K562 (cell line): ENCODE data around the gene PGAP2. TPM values are rescaled to one million over a fixed set of nuclear protein-coding genes. Genes with fewer than 3 reads are reported as not detected.

ENCODE experiments used
- ATF7 ChIP-seq: fragments of 450-650 bp; IDR thresholded peaks from 2 replicates; pipeline ENCODE4 v1.7.1; 2014; ENCODE audit warnings: mild to moderate bottlenecking, moderate library complexity
- CTBP1 ChIP-seq: fragments of 450-650 bp; IDR thresholded peaks from 2 replicates; pipeline ENCODE4 v1.6.1; 2016; ENCODE audit warnings: borderline replicate concordance
- EP400 ChIP-seq: fragments of 450-650 bp; IDR thresholded peaks from 2 replicates; pipeline ENCODE4 v1.6.1; 2017; ENCODE audit warnings: antibody characterized with exemption, mild to moderate bottlenecking, moderate library complexity
- HNRNPK ChIP-seq: fragments of 200-400 bp; formaldehyde crosslinking; IDR thresholded peaks from one replicate; pipeline ENCODE4 v1.6.1; 2018; ENCODE audit warnings: mild to moderate bottlenecking, low read depth, low read length; ENCODE audit not compliant: poor library complexity, severe bottlenecking
- KDM5B ChIP-seq: fragments of 200-600 bp; sonication (generic); IDR thresholded peaks from 2 replicates; pipeline ENCODE4 v1.6.1; 2012; ENCODE audit warnings: low read depth, mild to moderate bottlenecking, moderate library complexity, low read length, control low read depth, inconsistent platforms; ENCODE audit not compliant: insufficient replicate concordance
- NR0B1 ChIP-seq: fragments of 450-650 bp; IDR thresholded peaks from one replicate; pipeline ENCODE4 v1.6.1; 2018; ENCODE audit warnings: mild to moderate bottlenecking, moderate library complexity; ENCODE audit not compliant: partially characterized antibody
- ZBED1 ChIP-seq: IDR thresholded peaks from 2 replicates; pipeline ENCODE4 v1.6.1; 2014
- polyA plus RNA-seq, 8 experiments: library from polyadenylated mRNA; depleted of rRNA in 4 of 8; stranded (reverse) in 5 of 8; unstranded in 3 of 8; fragments of >200 nt; fragmentation: Nextera tagmentation in 2 of 8; fragmentation: Illumina TruSeq in 1 of 8; extraction: Ambion mirVana in 2 of 8; extraction: Trizol in 1 of 8; gene quantifications; 2 replicates each; pipeline versions ENCODE4 v1.2.1 to v1.2.3, GENCODE V29; 2011 to 2014; ENCODE audit warnings: inconsistent platforms in 1 of 8, missing spikeins in 1 of 8
- total RNA-seq, 7 experiments: library from RNA; depleted of rRNA in 6 of 7; stranded (reverse); fragments of >200 nt in 6 of 7; fragmentation: Illumina TruSeq in 2 of 7; extraction: Trizol in 2 of 7; gene quantifications; 2 replicates each; pipeline versions ENCODE4 v1.2.1 to v1.2.3, GENCODE V29; 2011 to 2021; ENCODE audit warnings: low replicate concordance in 1 of 7
- TF ChIP-seq, protein P1 (sequence below): sonication (generic); formaldehyde crosslinking; IDR thresholded peaks from 2 replicates; pipeline ENCODE4 v1.8.1; 2023; ENCODE audit warnings: missing genetic modification reagents, mild to moderate bottlenecking, borderline replicate concordance
- TF ChIP-seq, protein P2 (sequence below): fragments of 250-450 bp; sonication (Bioruptor Pico); IDR thresholded peaks from 2 replicates; pipeline ENCODE4 v1.8.0; 2021; ENCODE audit warnings: borderline replicate concordance, mild to moderate bottlenecking, moderate library complexity; ENCODE audit not compliant: poor library complexity, severe bottlenecking
- TF ChIP-seq, protein P3 (sequence below): fragments of 150-350 bp; IDR thresholded peaks from 2 replicates; pipeline ENCODE4 v1.6.1; 2014; ENCODE audit warnings: low read depth, mild to moderate bottlenecking, low read length, borderline replicate concordance
- TF ChIP-seq, protein P4 (sequence below): fragments of 450-650 bp; formaldehyde crosslinking; IDR thresholded peaks from 2 replicates; pipeline ENCODE4 v1.4.0; 2022; ENCODE audit warnings: missing genetic modification characterization

PGAP2 gene
- total and polyA plus RNA-seq, 9 of the 15 experiments (the other 6 are each of a cell fraction or from before 2014, with no cell fraction given), result 17.9 to 47.2 (median 33.7) TPM

DNA sequence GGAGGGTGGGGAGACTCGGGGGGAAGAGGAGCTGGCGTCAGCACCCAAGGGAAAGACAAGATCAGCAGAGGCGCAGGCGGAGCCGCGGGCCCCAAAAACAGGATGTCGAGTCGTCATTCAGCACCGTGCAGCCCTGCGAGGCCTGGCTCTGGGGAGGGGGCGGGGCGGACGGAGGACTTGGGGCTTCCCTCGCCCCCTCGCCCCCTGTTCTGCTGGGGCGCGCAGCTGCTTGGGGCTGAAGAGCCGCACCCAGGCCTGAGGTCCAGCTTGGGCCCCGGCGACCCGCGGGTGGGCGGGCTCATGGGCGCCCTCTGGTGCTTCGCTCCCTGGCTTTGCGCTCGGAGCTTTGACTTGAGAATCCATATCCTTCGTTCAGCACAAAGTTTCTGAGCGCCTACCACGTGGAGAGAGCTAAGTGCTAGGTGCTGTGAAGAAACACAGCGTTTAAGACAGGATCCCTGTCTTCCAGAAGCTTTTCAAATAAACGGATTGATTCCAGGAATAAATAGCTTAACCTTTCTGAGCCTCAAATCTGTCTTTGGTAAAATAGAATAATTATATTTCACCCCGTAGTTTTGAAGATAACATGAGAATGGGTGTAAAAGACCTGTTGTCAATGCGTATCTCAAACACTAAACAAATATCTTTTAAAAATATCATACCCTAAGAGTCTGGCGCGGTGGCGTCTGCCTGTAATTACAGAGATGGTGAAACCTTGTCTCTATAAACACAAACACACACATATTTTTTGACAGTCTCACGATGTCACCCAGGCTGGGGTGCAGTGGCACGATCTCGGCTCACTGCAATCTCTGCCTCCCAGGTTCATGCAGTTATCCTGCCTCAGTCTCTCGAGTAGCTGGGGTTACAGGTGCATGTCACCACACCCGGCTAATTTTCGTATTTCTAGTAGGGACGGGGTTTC is 33.3 kb downstream of the PGAP2 start (continued):
- TF ChIP-seq, protein P1, sequence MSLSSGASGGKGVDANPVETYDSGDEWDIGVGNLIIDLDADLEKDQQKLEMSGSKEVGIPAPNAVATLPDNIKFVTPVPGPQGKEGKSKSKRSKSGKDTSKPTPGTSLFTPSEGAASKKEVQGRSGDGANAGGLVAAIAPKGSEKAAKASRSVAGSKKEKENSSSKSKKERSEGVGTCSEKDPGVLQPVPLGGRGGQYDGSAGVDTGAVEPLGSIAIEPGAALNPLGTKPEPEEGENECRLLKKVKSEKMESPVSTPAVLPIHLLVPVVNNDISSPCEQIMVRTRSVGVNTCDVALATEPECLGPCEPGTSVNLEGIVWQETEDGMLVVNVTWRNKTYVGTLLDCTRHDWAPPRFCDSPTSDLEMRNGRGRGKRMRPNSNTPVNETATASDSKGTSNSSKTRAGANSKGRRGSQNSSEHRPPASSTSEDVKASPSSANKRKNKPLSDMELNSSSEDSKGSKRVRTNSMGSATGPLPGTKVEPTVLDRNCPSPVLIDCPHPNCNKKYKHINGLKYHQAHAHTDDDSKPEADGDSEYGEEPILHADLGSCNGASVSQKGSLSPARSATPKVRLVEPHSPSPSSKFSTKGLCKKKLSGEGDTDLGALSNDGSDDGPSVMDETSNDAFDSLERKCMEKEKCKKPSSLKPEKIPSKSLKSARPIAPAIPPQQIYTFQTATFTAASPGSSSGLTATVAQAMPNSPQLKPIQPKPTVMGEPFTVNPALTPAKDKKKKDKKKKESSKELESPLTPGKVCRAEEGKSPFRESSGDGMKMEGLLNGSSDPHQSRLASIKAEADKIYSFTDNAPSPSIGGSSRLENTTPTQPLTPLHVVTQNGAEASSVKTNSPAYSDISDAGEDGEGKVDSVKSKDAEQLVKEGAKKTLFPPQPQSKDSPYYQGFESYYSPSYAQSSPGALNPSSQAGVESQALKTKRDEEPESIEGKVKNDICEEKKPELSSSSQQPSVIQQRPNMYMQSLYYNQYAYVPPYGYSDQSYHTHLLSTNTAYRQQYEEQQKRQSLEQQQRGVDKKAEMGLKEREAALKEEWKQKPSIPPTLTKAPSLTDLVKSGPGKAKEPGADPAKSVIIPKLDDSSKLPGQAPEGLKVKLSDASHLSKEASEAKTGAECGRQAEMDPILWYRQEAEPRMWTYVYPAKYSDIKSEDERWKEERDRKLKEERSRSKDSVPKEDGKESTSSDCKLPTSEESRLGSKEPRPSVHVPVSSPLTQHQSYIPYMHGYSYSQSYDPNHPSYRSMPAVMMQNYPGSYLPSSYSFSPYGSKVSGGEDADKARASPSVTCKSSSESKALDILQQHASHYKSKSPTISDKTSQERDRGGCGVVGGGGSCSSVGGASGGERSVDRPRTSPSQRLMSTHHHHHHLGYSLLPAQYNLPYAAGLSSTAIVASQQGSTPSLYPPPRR (CRISPR knock-in tag), result no peak
- TF ChIP-seq ZBED1, result 0 out of 2 replicates have a peak, but pooled peaks have one; percentile 70
- peak; percentile 84 for TF ChIP-seq EP400
- TF ChIP-seq ATF7, result peak; percentile 80
- TF ChIP-seq NR0B1, result no peak
- TF ChIP-seq HNRNPK, result no peak
- TF ChIP-seq KDM5B, result no peak
- TF ChIP-seq, protein P2, sequence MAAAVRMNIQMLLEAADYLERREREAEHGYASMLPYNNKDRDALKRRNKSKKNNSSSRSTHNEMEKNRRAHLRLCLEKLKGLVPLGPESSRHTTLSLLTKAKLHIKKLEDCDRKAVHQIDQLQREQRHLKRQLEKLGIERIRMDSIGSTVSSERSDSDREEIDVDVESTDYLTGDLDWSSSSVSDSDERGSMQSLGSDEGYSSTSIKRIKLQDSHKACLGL (CRISPR knock-in tag), result no peak
- TF ChIP-seq, protein P3, sequence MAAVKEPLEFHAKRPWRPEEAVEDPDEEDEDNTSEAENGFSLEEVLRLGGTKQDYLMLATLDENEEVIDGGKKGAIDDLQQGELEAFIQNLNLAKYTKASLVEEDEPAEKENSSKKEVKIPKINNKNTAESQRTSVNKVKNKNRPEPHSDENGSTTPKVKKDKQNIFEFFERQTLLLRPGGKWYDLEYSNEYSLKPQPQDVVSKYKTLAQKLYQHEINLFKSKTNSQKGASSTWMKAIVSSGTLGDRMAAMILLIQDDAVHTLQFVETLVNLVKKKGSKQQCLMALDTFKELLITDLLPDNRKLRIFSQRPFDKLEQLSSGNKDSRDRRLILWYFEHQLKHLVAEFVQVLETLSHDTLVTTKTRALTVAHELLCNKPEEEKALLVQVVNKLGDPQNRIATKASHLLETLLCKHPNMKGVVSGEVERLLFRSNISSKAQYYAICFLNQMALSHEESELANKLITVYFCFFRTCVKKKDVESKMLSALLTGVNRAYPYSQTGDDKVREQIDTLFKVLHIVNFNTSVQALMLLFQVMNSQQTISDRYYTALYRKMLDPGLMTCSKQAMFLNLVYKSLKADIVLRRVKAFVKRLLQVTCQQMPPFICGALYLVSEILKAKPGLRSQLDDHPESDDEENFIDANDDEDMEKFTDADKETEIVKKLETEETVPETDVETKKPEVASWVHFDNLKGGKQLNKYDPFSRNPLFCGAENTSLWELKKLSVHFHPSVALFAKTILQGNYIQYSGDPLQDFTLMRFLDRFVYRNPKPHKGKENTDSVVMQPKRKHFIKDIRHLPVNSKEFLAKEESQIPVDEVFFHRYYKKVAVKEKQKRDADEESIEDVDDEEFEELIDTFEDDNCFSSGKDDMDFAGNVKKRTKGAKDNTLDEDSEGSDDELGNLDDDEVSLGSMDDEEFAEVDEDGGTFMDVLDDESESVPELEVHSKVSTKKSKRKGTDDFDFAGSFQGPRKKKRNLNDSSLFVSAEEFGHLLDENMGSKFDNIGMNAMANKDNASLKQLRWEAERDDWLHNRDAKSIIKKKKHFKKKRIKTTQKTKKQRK, result no peak
- peak; percentile 61 for TF ChIP-seq CTBP1
- TF ChIP-seq, protein P4, sequence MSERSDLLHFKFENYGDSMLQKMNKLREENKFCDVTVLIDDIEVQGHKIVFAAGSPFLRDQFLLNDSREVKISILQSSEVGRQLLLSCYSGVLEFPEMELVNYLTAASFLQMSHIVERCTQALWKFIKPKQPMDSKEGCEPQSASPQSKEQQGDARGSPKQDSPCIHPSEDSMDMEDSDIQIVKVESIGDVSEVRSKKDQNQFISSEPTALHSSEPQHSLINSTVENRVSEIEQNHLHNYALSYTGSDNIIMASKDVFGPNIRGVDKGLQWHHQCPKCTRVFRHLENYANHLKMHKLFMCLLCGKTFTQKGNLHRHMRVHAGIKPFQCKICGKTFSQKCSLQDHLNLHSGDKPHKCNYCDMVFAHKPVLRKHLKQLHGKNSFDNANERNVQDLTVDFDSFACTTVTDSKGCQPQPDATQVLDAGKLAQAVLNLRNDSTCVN (CRISPR knock-in tag), result no peak
